DMS53 treated with DMSO at 0.1 percent for 48 hours (cell line): ENCODE results near the gene NF2.

Experiments used
- DNase-seq: peaks from one replicate; lab custom pipeline; 2025; ENCODE audit not compliant: unreplicated experiment; lab: John Stamatoyannopoulos, UW

NF2 gene

DNA sequence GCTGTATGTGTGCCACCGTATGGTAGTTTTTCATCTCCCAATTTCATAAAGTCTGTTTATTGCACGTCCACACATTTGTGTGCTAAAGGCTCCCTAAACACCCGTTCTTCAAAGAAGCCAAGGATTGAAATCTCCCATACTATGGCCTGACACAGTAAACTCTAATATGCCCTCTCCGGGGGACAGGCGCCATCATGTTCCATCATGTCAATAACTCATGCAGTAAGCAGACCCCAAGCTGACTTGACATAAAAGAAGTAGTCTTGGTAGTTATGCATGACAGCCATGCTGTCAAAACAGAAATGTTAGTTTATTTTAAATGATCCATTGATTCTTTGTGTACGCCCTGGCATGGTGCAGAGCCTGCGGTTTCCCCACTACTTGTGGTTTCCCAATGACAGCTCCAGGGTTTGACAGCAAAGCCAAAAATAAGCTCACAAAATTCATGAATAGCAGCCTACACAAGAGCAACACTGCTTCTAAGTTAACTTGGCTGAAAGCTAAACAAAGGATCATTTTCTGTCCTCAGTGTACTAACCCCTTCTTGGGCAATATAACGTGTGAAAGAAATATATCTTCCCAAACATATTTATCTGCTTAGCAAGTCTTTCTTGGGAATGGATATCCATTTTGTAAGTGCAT, 59.9 kb downstream of the NF2 start:
- no peak for DNase-seq

DNA sequence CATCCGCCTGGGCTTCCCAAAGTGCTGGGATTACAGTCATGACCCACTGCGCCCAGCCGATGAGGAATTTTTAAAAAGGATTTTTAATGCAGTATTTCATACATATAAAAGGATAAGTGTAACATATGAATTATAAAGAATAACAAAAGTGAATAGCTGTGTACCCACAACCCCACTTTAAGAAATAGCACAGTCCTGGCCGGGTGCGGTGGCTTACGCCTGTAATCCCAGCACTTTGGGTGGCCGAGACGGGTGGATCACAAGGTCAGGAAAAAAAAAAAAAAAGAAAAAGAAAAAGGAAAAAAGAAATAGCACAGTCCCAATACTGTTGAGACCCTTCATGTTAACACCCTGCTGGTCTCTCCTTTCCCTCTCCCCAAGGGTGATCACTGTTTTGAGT, 62.1 kb downstream of the NF2 start:
- DNase-seq: no peak

- no peak for DNase-seq
These were observed 65.2 kb downstream of the NF2 start for GRCh38 chr22:29668673-29669072.

GRCh38 chr22:29670626-29671025, 67.2 kb downstream of the NF2 start:
- no peak for DNase-seq

- DNase-seq: no peak
These were observed 70.1 kb downstream of the NF2 start for GRCh38 chr22:29673361-29674066.

DNA sequence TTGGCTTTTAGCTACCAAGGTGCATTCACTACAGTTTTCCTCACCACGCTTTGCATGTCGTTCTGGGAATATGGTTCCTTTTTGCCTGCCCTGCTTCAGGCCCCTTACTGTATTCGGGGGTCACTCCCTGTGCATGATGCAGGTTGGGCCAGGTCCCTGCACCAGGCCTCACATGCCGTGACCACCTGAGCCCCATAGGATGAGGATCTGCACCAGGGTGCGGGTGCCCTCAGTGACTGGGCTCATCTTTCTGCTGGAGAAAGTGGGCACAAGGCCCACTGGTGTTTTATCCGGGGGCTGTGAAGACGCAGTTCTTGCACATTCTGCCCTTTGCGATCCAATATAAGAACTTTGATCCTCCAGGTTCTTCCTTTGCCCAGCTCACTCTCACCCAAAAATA, 70.7 kb downstream of the NF2 start:
- DNase-seq: no peak

- DNase-seq: no peak
These were observed 75.9 kb downstream of the NF2 start for GRCh38 chr22:29679316-29679715.

DNA sequence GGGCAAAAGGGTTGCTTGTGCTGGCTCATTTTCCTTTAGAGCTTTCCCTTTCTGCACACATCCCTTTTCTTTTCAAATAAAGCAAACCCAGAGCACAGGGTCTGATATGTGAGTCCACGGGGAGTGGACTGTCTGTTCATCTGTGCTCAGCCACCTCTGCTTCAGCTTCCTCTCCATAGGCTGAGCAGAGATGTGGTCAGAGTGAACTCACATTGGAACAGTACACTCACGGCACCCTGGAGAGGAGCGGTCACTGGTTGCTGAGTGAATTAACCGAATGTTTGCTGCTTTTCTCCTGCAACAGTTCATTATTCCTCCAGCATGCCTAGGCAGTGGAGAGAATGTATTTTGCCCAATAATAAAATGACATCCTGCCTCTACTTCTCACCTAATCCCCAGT, 80.1 kb downstream of the NF2 start:
- no peak for DNase-seq

DNA sequence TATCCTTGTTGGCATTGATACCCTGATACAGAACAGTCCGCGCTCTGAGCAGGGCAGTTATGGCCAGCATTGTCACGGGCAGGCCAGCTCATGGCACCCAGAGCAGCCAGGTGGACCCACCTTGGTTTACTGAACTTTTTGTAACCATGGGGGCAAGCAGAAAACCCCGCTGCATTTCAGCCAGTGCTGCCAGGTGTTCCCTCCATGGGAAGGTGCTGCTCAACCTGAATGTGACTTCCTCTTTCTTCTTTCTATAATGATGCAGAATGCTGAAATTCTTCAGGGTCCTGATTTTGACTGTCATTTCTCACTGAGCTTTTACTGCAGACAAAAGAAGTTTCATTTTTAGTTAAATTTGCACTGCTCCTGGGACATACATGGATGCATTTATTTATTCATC, 80.8 kb downstream of the NF2 start:
- DNase-seq: no peak

DNA sequence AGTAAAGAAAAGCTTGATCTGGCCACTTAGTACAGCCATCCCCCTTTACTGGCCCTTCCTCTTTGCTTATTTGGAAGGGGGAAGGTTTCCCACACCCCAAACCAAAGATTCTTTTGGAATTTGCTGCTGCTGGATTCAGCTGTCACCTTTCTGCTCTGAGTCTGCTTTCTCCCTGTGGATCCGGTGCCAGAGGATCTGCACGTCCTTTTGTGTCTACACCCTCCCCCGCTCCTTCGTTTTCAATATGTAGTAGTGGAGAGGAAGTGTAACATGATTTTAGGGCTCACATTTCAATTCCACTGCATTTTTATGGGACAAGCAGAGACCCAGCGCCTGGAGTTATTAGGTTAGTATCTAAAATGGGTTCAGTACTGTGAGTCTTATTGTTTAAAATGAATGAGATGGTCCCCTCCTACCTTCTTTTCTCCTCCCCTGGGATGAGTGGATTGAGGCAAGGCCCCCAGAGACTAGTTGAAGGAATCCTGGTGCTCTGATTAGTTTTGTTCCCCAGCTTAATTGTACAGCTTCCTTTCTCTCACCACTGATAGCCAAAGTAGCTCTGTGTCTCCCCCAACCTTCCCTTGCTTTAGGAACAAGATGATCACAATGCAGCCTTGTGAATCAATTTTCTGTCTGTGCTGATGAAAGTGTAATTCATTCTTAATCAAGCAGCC, 85.9 kb downstream of the NF2 start:
- no peak for DNase-seq

- DNase-seq: no peak
These were observed 86.4 kb downstream of the NF2 start for GRCh38 chr22:29689880-29690213.

GRCh38 chr22:29690476-29690875, 87.0 kb downstream of the NF2 start:
- DNase-seq: no peak

DNA sequence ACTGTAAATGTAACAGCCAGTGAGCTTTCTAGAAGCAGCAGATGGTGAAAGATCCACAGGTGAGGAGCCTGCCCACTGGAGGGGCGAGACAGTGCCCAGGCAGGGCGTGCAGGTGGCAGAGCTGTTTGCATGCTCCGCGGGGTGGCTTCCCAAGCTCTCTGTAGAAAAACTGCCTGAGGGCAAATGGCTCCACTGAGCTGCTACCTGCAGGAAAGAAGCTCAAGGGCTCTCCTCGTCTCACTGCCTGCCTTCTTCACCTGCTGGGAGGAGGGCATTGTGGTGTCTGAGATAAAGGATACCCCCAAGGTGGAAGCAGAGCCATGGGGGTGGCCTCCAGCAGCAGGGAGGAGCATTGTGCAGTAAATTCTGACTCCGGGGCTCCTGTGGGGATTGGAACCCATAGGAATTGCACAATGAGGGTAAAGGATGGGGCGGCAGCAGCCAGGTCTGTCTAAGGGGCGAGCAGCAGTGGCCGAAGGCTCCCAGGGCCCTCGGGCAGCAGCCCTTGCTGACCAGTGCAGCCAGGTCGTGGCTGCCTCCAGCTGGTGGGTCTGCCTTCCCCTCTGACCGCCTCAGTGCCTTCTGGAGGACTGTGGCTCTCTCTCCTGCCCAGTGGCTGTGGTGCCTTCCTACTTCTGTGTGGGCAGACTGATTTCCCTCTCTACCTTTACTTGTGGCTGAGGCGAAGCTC, 88.3 kb downstream of the NF2 start:
- no peak for DNase-seq

DNA sequence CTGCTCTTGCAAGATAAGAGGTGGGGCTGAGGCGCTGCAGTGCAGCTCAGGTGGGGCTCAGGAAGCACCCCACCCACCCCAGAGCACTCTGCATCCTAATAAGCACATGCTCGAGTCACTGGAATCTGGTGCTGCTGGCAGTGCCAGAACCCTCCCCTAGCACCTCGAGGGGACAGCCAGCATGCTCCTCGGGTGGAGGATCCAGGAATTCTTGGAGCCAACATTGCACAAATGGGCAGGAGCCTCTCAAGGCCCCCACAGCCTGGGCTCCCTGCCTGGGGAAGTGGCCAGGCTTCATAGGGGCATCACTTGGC, 88.9 kb downstream of the NF2 start:
- DNase-seq: no peak

GRCh38 chr22:29693161-29693560, 89.7 kb downstream of the NF2 start:
- no peak for DNase-seq

DNA sequence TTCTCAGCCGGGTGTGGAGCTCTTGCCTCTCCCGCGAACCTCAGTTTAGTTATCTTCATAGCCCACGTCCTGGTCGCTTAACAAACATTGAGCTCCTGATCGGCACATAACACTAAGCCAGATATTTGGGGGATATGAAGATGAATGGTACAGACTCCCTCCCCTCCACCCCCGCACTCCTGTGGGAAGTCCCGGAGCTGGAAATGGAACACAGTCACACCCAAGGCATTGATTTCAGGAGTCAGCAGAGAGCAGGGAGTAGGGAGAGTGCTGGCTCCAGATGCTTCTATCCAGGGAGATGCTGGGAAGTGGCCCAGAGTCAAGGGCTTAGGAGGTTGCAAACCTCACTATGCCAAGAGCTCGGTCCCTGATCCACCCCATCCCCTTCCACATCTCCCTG, 90.2 kb downstream of the NF2 start:
- no peak for DNase-seq

- no peak for DNase-seq
These were observed 91.9 kb downstream of the NF2 start for GRCh38 chr22:29695129-29695926.

DNA sequence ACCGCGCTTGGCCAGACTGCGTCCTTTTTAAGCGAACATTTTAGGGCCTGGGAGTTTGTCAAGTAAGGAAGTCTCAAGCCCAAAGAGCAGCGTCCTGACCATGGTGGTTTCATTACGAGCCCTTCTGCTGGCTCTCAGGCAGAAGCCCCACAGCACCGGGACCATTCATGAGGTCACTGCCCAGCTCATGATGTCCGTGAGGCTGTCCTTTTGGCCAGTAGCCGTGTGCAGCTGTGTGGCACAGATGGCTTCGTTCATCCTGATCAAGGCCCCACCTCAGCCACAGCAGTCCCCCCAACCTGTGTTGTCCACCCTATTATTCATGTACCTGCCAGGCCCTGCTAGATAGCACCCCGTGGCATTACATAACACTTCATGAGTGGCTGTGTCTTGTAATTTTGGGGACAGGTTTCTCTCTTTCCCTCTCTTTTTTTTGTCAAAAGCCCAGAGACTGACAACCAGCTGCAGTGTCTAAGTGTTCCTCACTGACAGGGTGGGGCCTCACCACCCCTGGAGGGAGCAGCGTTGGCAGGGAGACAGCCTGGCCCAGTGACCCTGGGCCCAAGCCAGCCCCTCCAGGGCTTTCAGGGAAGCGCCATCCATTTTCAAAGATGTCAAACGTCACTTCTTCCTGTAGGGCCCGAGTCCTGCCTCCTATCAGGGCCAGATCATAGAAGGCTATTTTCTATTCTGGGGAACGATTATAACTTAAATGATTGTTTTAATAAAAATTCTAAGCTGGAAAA, 94.6 kb downstream of the NF2 start:
- DNase-seq: no peak

DNA sequence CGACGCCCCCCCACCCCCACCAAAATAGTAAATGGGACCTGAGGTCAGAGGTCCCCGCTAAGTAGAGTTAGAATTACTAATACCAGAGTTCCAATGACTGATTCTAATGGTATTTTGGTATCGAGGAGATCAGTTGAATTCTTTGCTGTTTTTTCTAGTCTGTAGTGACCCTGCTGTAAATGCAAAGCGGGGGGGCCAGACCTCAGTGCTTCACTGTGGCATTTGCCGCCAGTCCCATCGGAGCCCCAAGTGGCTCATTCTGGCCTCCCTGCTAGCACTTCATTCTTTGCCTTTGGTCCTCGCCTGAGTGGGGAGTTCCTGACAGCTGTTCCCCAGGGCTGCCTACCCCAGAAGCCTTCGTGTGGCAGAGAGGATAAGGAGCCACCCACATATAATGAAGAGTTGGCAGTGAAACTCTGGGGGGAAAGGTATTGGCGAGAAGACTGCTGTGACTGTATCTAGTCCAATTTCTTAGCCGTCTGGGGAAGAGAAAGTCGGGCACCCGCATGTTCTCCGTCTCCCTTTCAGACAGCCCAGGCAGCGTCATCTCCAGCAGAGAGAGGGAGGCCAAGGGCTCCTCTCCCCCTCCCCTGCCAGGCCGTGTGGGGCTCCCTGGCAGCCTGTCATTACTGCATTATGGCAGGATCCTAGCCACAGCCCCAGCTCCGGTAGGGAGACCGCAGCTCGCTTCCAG, 96.9 kb downstream of the NF2 start:
- no peak for DNase-seq

GRCh38 chr22:29700900-29701154, 97.4 kb downstream of the NF2 start:
- DNase-seq: no peak
